Adipose tissue (tissue), 3 donors: Measurements from ENCODE around the gene TAAR9. TPM values are rescaled to one million over a fixed set of nuclear protein-coding genes. Genes with fewer than 3 reads are reported as not detected.
"Not testable (repeated sequence)": the region's sequence is repeated elsewhere in the genome, so short reads cannot be mapped to it uniquely, and the experiment has no call there.

Experiments
- H3K27ac ChIP-seq: one replicate; pipeline ENCODE4 v1.5.1; 2013; ENCODE audit warnings: low read depth, low read length
- WGBS, 3 donors: extraction: QIAGEN DNeasy Blood & Tissue Kit; methylation state at CpG; one replicate each; pipeline ENCODE4 v1.1.7; 2013; 5-methylcytosine and 5-hydroxymethylcytosine counted together
- polyA plus RNA-seq, 3 donors: library from polyadenylated mRNA; stranded (reverse); fragments of 200-250 nt; gene quantifications; one replicate each; pipeline ENCODE4 v1.2.3, GENCODE V29; 2013
- donor health status: healthy with polysubstance abuse.
- donor health status: Bipolar disorder and iron deficiency.
- donor health status: healthy.

TAAR9 gene
- polyA plus RNA-seq, 3 donors: not detected

- H3K27ac ChIP-seq: no peak within 1 kb of the TSS
- WGBS, 3 donors: 1% methylated on average over 51 to 67 of the region's 67 CpGs
These were observed 25.1 kb upstream of the TAAR9 start, which contains the start of gene STX7 for GRCh38 chr6:132512638-132513632. Gene STX7 (minus strand): TSS chr6:132513116. CDS start chr6:132503530, 9,586 bp downstream.

GRCh38 chr6:132513831-132514545, 24.1 kb upstream of the TAAR9 start:
- WGBS, 3 donors: 32 to 40% (median 35%) methylated on average over 3 of the region's 3 CpGs
- no peak overlapping the region for H3K27ac ChIP-seq

- WGBS, 3 donors: 50 to 77% (median 77%) methylated on average over 2 of the region's 2 CpGs
- H3K27ac ChIP-seq: no peak overlapping the region
These were observed 22.7 kb upstream of the TAAR9 start for GRCh38 chr6:132515386-132515785.

- H3K27ac ChIP-seq: no peak overlapping the region
These were observed 17.1 kb upstream of the TAAR9 start for GRCh38 chr6:132520953-132521352.

GRCh38 chr6:132524646-132525045, 13.4 kb upstream of the TAAR9 start:
- no peak overlapping the region for H3K27ac ChIP-seq
- 80 to 90% (median 88%) methylated on average over 5 of the region's 5 CpGs for WGBS, 3 donors

More at GRCh38 chr6:132520953-132521352, 17.1 kb upstream of the TAAR9 start:
- 46 to 61% (median 47%) methylated on average over 2 of the region's 2 CpGs for WGBS, 3 donors

- H3K27ac ChIP-seq: no peak overlapping the region
- WGBS, 3 donors: 82 to 89% (median 87%) methylated on average over 4 of the region's 4 CpGs
These were observed 12.2 kb upstream of the TAAR9 start for GRCh38 chr6:132525866-132526265.

- H3K27ac ChIP-seq: no peak overlapping the region
- WGBS, 3 donors: 65 to 70% (median 70%) methylated on average over 2 of the region's 2 CpGs
These were observed 11.6 kb upstream of the TAAR9 start for GRCh38 chr6:132526461-132526860.

- WGBS, 3 donors: 69 to 80% (median 79%) methylated on average over 6 of the region's 6 CpGs
- H3K27ac ChIP-seq: no peak overlapping the region
These were observed 10.3 kb upstream of the TAAR9 start for GRCh38 chr6:132527791-132528190.

- no peak overlapping the region for H3K27ac ChIP-seq
- 7 to 18% (median 18%) methylated on average over 9 of the region's 9 CpGs for WGBS, 3 donors
These were observed 7.6 kb upstream of the TAAR9 start for GRCh38 chr6:132530293-132530974.

GRCh38 chr6:132534546-132534945, 3.5 kb upstream of the TAAR9 start:
- H3K27ac ChIP-seq: not testable (repeated sequence)

GRCh38 chr6:132537145-132537544, 932 bp upstream of the TAAR9 start:
- no peak overlapping the region for H3K27ac ChIP-seq
- 80 to 90% (median 84%) methylated on average over 3 of the region's 3 CpGs for WGBS, 3 donors

More at GRCh38 chr6:132534546-132534945, 3.5 kb upstream of the TAAR9 start:
- WGBS, 3 donors: 74 to 92% (median 84%) methylated on average over 2 of the region's 2 CpGs

GRCh38 chr6:132544826-132545225, 6.7 kb downstream of the TAAR9 start:
- H3K27ac ChIP-seq: no peak overlapping the region

- WGBS, 3 donors: 85 to 95% (median 90%) methylated on average over 4 of the region's 4 CpGs
These were observed 10.8 kb downstream of the TAAR9 start for GRCh38 chr6:132548746-132549463.

GRCh38 chr6:132551214-132551613, 13.1 kb downstream of the TAAR9 start:
- H3K27ac ChIP-seq: no peak overlapping the region
- WGBS, 3 donors: 83 to 93% (median 86%) methylated on average over 4 of the region's 4 CpGs

More at GRCh38 chr6:132548746-132549463, 10.8 kb downstream of the TAAR9 start:
- H3K27ac ChIP-seq: no peak overlapping the region

GRCh38 chr6:132552372-132552771, 14.3 kb downstream of the TAAR9 start, which contains the start of gene TAAR8:
Gene TAAR8 (plus strand): TSS chr6:132552672. CDS start chr6:132552693, 21 bp downstream.
- no peak within 1 kb of the TSS for H3K27ac ChIP-seq
- WGBS, 3 donors: 92 to 95% (median 95%) methylated on average over 2 of the region's 2 CpGs

GRCh38 chr6:132560087-132560486, 22.0 kb downstream of the TAAR9 start:
- 72 to 82% (median 77%) methylated on average over 3 of the region's 3 CpGs for WGBS, 3 donors
- H3K27ac ChIP-seq: not testable (repeated sequence)

- 84 to 90% (median 86%) methylated on average over 6 of the region's 6 CpGs for WGBS, 3 donors
- H3K27ac ChIP-seq: no peak overlapping the region
These were observed 28.3 kb downstream of the TAAR9 start for GRCh38 chr6:132566404-132566803.

GRCh38 chr6:132567566-132567965, 29.5 kb downstream of the TAAR9 start:
- 68 to 74% (median 69%) methylated on average over 1 of the region's 1 CpG for WGBS, 3 donors
- no peak overlapping the region for H3K27ac ChIP-seq
